HG02870 (cell line): ENCODE measurements around the gene NBAS.
"Not testable (repeated sequence)": the region's sequence is repeated elsewhere in the genome, so short reads cannot be mapped to it uniquely, and the experiment has no call there.

ENCODE experiments used
- ATAC-seq: cut with Tn5 transposase; IDR thresholded peaks from one replicate; pipeline ENCODE4 v1.9.1; 2021; ENCODE audit warnings: mild to moderate bottlenecking, moderate library complexity; ENCODE audit not compliant: unreplicated experiment

NBAS gene

GRCh38 chr2:15278296-15278695 is 282.8 kb downstream of the NBAS start:
- ATAC-seq = no peak

- no peak for ATAC-seq
These were observed 285.8 kb downstream of the NBAS start for GRCh38 chr2:15275346-15275745.

DNA sequence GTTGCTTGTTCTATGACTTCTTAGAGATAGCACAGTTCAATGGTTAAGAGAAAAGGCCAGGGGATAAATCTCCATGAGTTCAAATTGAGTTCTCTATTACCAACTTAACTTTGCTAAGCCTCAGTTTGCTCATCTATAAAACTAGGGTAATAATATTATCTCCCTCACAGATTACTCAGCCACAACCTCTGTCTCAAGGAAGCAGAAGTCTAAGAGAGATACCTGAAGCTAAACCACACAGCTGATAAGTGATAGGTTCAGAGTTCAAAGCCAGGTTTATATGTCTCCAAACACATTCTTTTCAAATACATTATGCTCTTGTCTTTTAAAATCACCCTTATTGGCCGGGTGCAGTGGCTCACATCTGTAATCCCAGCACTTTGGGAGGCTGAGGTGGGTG is 287.7 kb downstream of the NBAS start:
- no peak for ATAC-seq

- no peak for ATAC-seq
These were observed 288.2 kb downstream of the NBAS start for GRCh38 chr2:15272942-15273341.

DNA sequence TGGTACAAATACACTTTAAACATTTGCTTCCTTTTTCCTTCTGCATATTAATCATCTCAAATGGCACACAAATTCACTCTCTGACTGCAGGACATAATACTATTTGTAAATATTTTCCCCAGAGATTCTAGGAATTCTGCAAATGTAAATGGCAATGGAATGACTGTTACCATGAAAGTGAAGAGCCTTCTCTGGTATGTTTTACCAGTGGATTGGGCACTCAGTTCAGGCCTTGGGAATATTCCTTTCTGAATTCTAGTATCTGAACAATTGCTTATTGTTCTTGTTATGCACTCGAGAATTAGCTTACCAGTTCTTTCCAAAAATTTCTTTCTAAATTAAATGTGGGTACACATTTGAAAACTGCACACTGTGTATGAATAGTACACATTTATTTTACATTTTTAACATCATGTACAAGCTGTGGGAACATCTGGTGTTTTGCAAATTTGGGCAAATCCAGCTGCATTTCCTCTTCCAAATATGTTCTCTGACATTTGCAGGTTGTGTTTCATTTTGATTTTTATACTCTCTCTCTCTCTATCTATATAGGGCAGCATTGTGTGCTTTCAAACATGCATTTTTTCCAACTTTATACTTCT is 289.1 kb downstream of the NBAS start:
- no peak for ATAC-seq

DNA sequence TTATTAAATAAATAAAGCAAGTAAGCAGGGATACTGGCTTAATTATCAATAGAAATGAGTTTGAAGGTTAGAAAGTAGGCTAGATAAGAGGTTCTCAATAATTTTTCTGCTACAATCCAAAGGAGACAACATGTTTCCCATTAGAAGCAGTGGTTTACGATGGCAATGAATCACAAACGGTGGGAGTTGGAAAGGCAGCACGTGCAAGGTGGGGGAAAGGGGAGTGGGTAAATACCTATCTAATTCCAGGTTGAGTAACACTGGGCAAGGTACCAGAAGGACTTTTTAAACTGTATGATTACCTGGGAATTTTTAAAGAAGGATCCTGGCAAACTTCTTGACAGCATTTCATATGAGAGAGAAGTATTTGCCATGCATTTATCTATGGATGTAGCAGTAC is 289.9 kb downstream of the NBAS start:
- no peak for ATAC-seq

GRCh38 chr2:15269043-15269442 is 292.1 kb downstream of the NBAS start:
- no peak for ATAC-seq

DNA sequence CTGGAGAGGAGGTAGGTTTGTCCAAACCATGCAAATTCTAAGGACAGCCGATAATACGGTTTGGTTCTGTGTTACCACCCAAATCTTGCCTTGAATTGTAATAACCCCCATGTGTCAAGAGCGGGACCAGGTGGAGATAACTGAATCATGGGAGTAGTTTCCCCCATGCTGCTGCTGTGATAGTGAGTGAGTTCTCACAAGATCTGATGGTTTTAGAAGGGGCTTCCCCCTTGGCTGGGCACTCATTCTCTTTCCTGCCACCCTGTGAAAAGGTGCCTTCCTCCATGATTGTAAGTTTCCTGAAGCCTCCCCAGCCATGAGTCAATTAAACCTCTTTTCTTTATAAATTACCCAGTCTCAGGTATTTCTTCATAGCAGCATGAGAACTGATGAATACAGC is 295.2 kb downstream of the NBAS start:
- ATAC-seq = no peak

DNA sequence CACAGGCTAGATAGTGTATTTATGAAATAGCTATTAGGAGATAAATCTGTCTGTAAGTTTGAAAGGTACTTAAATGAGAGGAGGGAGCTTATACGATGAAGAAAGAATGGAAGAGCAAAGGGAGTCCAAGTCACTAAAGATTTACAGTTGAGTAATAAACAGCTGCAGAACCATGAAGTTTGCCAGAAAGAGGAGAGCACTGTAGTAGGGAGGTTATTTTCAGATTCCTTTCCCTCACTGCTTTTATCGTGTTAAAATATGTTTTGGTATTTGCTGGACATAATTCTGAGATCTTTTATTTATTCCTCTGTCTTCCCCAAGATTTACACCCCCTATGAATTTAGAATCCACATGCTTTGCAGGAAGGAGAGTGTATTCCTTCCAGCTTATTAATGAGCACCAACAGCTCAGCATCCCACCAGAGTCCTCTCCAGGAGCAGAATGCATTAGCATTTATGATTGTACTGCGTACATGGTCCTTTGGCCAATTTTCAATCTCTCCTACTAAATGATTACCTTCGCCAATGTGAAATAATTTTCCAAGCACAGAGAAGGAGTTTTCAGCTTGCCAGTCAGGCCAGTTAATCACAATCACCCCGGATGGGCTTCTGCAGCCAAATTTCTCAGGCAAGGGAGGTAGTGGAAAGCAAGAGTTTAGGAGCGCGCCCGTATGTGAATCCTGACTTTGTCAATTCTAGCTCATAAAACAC is 297.0 kb downstream of the NBAS start:
- ATAC-seq = no peak

- ATAC-seq = no peak
These were observed 298.3 kb downstream of the NBAS start for GRCh38 chr2:15262792-15263191.

DNA sequence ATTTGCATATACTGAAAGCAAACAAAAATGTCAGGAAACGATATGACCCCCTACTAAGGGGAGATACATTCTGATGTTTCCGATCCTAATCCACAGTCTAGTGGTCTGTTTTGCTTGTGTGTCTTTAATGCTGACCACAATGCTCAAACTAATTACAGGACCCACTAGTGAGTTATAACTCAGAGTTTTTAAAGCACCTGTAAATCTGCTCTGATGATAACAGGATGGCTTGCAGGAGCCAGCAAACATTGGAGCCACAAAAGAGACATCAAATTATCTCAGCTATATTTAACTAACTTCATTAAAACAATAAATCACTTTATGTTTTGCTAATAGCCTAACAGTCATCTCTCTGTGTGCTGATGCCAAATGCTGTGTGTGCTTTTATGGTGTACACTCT is 300.3 kb downstream of the NBAS start:
- ATAC-seq = no peak

DNA sequence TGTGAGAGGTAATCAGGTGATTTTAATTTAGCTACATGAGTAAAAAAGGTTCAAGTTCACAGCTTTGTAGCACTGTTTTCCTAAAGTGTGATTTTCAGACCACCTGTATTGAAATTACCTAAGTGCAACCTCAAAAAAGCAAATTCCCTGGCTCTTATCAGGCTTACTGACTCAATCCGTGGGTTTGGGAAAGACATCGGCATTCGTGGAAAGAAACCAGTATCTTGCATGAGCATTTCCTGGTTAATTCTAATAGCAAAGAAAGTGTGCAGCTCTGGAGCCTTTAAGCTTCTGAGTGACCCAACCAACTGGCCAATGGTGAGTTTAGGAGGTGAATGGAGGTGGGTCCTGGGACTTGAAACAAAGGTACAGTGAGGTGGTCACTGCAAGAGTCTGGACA is 300.9 kb downstream of the NBAS start:
- ATAC-seq = no peak

GRCh38 chr2:15259356-15259756 is 301.8 kb downstream of the NBAS start:
- ATAC-seq = no peak

DNA sequence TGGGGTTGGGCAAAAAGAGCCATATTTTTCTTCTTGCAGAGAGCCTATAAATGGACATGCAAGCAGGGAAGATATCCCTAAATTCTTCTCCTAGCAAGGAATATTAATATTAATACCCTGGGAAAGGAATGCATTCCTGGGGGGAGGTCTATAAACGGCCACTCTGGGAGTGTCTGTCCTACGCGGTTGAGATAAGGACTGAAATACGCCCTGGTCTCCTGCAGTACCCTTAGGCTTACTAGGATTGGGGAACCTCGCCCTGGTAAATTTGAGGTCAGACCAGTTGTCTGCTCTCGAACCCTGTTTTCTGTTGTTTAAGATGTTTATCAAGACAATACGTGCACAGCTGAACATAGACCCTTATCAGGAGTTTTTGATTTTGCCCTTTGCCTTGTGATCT is 302.7 kb downstream of the NBAS start:
- not testable (repeated sequence) for ATAC-seq

DNA sequence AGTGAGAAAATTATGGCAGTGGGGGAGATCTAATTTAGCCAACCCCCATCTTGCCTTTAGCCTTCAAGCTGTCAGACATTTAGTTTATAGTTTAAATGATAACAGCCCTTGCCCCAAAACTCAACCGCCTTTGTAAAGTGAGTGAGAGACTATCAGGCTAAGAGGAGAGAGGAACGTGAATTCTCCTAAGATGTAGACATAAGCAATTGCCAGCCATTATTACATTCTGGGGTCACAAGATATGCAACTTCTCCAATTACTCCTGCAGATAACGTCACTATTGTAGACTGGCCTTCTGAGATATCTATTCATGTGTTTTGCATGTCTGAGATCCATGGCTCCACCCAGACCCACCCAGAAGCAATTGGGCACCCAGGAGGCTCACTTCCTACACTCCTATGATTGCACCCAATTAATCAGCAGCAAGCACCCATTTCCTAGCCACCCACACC is 307.3 kb downstream of the NBAS start:
- no peak for ATAC-seq

DNA sequence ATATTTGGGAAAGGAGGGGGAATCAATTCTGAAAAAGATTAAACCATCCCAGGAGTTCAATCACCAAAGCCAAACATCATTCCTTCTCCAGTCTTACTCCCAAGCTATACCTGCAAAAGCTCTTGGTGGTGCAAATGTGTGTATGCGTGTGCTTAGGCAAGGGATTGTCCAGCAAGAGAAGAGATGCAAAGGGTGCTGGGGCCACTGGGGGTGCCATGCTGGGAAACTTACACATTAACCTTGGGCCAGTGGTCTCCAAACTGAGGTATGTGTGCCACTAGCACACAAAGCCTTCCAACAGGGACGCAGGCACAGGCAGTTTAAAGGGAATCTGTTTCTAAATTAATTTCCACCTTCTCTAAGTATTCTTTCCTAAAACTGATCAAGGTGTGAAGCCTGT is 307.9 kb downstream of the NBAS start:
- ATAC-seq = no peak

DNA sequence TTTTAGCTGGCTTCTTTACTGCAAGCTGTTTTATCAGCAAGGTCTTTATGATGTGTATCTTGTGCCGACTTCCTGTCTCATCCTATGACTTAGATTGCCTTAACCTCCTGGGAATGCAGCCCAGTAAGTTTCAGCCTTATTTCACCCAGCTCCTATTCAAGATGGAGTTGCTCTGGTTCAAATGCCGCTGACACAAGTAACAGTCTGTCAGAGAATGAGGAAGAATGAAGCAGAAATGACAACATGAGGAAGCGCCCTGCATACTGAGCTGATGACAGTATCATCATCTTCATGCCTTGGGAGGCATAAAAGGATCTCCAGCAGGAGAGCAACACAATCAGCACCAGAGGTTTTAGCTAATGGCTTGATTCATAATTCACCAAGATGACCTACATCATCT is 309.4 kb downstream of the NBAS start:
- ATAC-seq = no peak

GRCh38 chr2:15250946-15251345 is 310.2 kb downstream of the NBAS start:
- ATAC-seq = not testable (repeated sequence)

- ATAC-seq = no peak
These were observed 314.3 kb downstream of the NBAS start for GRCh38 chr2:15246870-15247269.

DNA sequence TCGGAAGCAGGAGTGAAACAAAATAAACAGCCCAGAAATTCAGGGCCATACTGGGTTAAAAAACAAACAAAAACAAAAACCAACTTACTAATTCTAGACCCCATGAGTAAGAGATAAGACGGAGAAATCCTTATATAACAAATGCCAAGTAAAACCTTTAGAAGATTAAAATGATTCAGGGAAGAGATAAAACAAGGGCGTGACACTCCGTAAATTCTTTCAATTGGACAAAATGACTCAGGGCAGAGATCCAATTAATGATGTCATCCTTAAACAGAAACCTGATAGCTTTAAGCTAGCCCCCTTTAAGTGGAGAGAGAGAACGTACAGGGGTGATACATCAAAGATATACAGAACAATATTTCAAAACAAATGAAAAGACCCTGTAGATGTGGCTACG is 317.4 kb downstream of the NBAS start:
- no peak for ATAC-seq

DNA sequence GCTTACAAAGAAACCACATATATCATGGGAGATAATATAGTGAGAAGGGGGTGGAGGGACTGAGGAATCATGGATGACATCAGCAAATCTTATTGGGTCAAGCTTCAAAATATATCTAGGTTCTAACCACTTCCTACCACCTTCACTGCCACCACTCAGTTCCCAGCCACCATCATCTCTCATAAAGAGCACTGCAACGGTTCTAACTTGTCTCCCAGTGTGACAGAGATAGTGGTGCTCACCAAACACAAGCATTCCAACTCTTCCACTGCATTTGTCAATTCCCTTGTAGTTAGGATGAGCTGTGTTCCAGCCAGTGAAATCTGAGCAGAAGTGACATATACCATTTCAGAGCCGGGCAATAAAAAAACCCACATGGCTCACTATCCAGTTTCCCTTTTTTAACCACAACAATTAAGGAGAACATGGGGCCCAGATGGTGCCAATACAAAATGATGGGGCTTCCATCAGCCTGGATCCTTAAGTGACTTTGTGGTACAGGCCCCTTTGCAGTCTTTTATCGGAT is 318.1 kb downstream of the NBAS start:
- no peak for ATAC-seq

DNA sequence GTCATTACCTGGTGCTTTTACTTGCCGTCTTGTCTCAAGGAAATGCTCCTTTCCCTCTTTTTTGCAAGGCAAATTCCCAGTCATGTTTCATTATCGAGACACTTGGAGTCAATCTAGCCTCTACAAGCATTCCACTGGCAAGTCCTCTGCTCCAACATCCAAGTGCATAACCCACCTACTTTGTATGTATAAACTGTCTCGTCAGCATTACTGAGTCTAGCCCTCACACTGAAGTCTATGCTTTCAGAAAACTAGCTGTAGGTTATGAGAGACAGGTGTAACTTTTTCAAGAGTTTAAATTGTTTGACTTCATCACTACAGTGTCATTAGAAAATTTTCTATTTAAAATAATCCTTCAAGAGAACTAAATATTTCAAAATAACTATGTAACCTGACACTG is 319.2 kb downstream of the NBAS start:
- no peak for ATAC-seq

DNA sequence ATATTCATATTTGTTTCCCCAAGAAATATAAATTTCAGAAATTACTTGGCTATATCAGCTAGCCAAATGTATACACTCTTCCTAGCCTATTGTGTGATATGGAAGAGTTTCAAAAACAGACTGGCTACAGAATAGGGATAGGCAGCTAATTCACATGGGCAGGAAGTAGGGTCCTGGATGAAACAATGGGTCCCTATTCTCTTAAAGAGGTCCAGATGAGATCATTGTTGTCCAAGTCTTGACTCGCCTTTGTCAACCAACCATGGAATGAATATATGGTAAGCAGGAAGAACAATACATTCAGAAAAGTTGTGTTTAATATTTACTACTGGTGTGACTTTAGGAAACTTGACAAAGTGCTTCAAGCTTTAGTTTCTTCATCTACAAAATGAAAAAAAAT is 319.9 kb downstream of the NBAS start:
- no peak for ATAC-seq
